Fibroblast of lung (primary cell): ENCODE measurements around the gene TTC21B. TPM values are rescaled to one million over a fixed set of nuclear protein-coding genes. Genes with fewer than 3 reads are reported as not detected.
A peak's percentile ranks its signal among the peaks of the same experiment; 100 is the strongest.

Experiments used
- DNase-seq, 2 donors: peaks; one replicate each; pipeline versions ENCODE4 v3.0.0 to v3.0.0-alpha.2; 2010; ENCODE audit warnings: low read depth in 2 of 2
- H2AFZ ChIP-seq: 2 replicates; pipeline ENCODE4 v1.5.1; 2012; ENCODE audit warnings: low read length, control low read depth, inconsistent platforms
- H3K27ac ChIP-seq: 2 replicates; pipeline ENCODE4 v1.5.1; 2011; ENCODE audit warnings: low read length, control low read depth; ENCODE audit not compliant: insufficient read depth
- H3K27me3 ChIP-seq: 2 replicates; pipeline ENCODE4 v1.5.1; 2011; ENCODE audit warnings: mild to moderate bottlenecking, low read length; ENCODE audit not compliant: control insufficient read depth, insufficient read depth
- H3K36me3 ChIP-seq: 2 replicates; pipeline ENCODE4 v1.5.1; 2011; ENCODE audit warnings: low read length; ENCODE audit not compliant: control insufficient read depth, insufficient read depth
- H3K4me1 ChIP-seq: 2 replicates; pipeline ENCODE4 v1.5.1; 2011; ENCODE audit warnings: low read length; ENCODE audit not compliant: control insufficient read depth, insufficient read depth; ENCODE audit errors: extremely low read depth
- H3K4me2 ChIP-seq: 2 replicates; pipeline ENCODE4 v1.5.1; 2011; ENCODE audit warnings: low read length, control low read depth; ENCODE audit not compliant: insufficient read depth; ENCODE audit errors: extremely low read depth
- H3K4me3 ChIP-seq, 4 experiments: fragments of 200-600 bp in 1 of 4; sonication (generic) in 1 of 4; replicated peaks in 1 of 4; 2 replicates each; pipeline ENCODE4 v1.5.1; 2011 to 2016; ENCODE audit warnings: low read length in 4 of 4, low read depth in 3 of 4, mild to moderate bottlenecking in 3 of 4, control low read depth in 2 of 4, inconsistent platforms in 1 of 4, mixed read lengths in 1 of 4; ENCODE audit not compliant: insufficient read depth in 1 of 4; ENCODE audit errors: control extremely low read depth in 1 of 4
- H3K79me2 ChIP-seq: 2 replicates; pipeline ENCODE4 v1.5.1; 2012; ENCODE audit warnings: mild to moderate bottlenecking, low read length, inconsistent platforms; ENCODE audit not compliant: control insufficient read depth, insufficient read depth
- H3K9ac ChIP-seq: 2 replicates; pipeline ENCODE4 v1.5.1; 2011; ENCODE audit warnings: mild to moderate bottlenecking, low read length, control low read depth; ENCODE audit not compliant: insufficient read depth
- H3K9me3 ChIP-seq: 2 replicates; pipeline ENCODE4 v1.5.1; 2012; ENCODE audit warnings: low read depth, low read length; ENCODE audit not compliant: control insufficient read depth, insufficient read depth
- H4K20me1 ChIP-seq: 2 replicates; pipeline ENCODE4 v1.5.1; 2011; ENCODE audit warnings: low read length; ENCODE audit not compliant: control insufficient read depth, insufficient read depth; ENCODE audit errors: extremely low read depth
- EZH2 ChIP-seq: IDR thresholded peaks from 2 replicates; pipeline ENCODE4 v1.5.1; 2012; ENCODE audit warnings: low read length, control low read depth, mild to moderate bottlenecking; ENCODE audit errors: missing control alignments
- polyA plus RNA-seq, 2 donors: library from polyadenylated mRNA; depleted of rRNA in 1 of 2; stranded (reverse) in 1 of 2; unstranded in 1 of 2; fragments of >200 nt; gene quantifications; 2 replicates each; pipeline ENCODE4 v1.2.1, GENCODE V29; 2011 to 2012; ENCODE audit warnings: missing spikeins in 1 of 2
- total RNA-seq: library from RNA; depleted of rRNA; stranded (reverse); fragments of >200 nt; gene quantifications from 2 replicates; pipeline ENCODE4 v1.2.1, GENCODE V29; 2014
- TF ChIP-seq, protein P1 (sequence below), 2 donors: IDR thresholded peaks in 1 of 2; conservative IDR thresholded peaks in 1 of 2; 1 replicate in 1 of 2; 2 replicates in 1 of 2; pipeline ENCODE4 v1.5.1; 2011 to 2012; ENCODE audit warnings: low read length in 2 of 2, control low read depth in 1 of 2, inconsistent platforms in 1 of 2, low read depth in 1 of 2, mild to moderate bottlenecking in 1 of 2

Gene TTC21B
- total and polyA plus RNA-seq, 2 donors (not counting 1 experiment from before 2014, with no cell fraction given), result 6.3 to 28.6 TPM

- no peaks in the 10 kb centered on the region for H4K20me1 ChIP-seq
- no peaks in the 10 kb centered on the region for H3K27me3 ChIP-seq
- TF ChIP-seq, protein P1, sequence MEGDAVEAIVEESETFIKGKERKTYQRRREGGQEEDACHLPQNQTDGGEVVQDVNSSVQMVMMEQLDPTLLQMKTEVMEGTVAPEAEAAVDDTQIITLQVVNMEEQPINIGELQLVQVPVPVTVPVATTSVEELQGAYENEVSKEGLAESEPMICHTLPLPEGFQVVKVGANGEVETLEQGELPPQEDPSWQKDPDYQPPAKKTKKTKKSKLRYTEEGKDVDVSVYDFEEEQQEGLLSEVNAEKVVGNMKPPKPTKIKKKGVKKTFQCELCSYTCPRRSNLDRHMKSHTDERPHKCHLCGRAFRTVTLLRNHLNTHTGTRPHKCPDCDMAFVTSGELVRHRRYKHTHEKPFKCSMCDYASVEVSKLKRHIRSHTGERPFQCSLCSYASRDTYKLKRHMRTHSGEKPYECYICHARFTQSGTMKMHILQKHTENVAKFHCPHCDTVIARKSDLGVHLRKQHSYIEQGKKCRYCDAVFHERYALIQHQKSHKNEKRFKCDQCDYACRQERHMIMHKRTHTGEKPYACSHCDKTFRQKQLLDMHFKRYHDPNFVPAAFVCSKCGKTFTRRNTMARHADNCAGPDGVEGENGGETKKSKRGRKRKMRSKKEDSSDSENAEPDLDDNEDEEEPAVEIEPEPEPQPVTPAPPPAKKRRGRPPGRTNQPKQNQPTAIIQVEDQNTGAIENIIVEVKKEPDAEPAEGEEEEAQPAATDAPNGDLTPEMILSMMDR (conservative IDR thresholded peaks at IDR 0.05 in 1 of 2, IDR thresholded peaks at IDR 0.05 in 1 of 2; ENCODE audit: low read depth in 1 of 2, low read length in 2 of 2), result no peak
- TF ChIP-seq EZH2, result no peak
- H3K9ac ChIP-seq, result no peak overlapping the region
- no peak overlapping the region for H3K27ac ChIP-seq
- no peaks in the 10 kb centered on the region for H3K4me1 ChIP-seq
- H3K4me2 ChIP-seq, result no peak overlapping the region
- H3K9me3 ChIP-seq, result no peaks in the 10 kb centered on the region
- H3K4me3 ChIP-seq, result no peak overlapping the region
- H3K36me3 ChIP-seq, result no peaks in the 10 kb centered on the region
- peak; percentile 21 to 27 for DNase-seq
- H3K79me2 ChIP-seq, result no peaks in the 10 kb centered on the region
- H2AFZ ChIP-seq, result no peak overlapping the region
These were observed 65.4 kb downstream of the TTC21B start for GRCh38 chr2:165888171-165888570.

GRCh38 chr2:165886487-165887146 is 67.0 kb downstream of the TTC21B start:
- no peak for TF ChIP-seq EZH2
- TF ChIP-seq, protein P1 (conservative IDR thresholded peaks at IDR 0.05 in 1 of 2, IDR thresholded peaks at IDR 0.05 in 1 of 2; ENCODE audit: low read depth in 1 of 2, low read length in 2 of 2), result no peak
- Histone ChIP-seq H3K9ac (no peak overlapping the region), H2AFZ (no peak overlapping the region), H3K4me2 (no peak overlapping the region), H3K4me3 (no peak overlapping the region), H3K9me3 (no peaks in the 10 kb centered on the region), H3K4me1 (no peaks in the 10 kb centered on the region), H3K27me3 (no peaks in the 10 kb centered on the region), H3K36me3 (no peaks in the 10 kb centered on the region), H4K20me1 (no peaks in the 10 kb centered on the region), H3K27ac (no peak overlapping the region), H3K79me2 (no peaks in the 10 kb centered on the region)
- DNase-seq, result no peak

DNA sequence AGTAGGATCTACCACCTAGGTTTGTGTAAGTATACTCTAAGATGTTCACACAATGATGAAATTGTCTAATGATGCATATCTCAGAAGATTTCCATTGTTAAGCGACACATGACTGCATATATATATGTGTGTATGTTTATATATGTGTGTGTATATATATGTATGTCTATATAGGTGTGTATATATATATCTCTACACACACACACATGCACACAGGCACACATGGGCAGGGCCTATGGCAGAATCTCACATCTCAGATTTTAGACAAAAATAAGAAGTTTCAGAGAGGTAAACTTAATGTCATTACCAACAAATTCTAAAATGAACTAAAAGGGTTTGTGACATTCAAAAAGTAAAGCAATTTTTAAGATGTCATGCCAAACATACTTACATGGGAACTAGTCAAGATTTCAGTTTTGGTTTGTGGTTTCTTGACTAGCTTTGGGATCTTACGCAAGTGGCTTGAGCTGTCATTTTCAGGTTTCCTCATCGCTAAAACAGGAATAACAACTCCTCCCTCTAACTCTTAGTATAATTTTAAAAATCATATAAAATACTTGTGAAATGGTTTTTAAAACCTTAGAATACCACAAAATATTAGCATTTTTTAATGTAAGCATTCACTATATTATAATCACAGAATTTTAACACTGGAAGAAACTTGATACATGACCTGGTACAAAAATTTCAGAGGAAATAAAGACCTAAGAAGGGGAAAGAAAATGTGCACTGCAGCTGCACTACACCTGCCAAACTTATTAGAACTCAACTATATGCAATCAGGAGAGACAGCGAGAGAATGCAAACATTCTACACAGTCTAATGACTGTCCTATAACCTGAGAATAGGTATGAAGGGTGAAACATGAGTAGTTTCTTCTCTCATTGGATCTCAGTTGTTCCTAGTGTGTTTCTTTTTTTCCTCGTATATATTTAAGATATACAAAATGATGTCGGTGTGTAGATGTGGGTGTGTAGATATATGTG is 75.7 kb downstream of the TTC21B start:
- H3K36me3 ChIP-seq, result no peaks in the 10 kb centered on the region
- no peak overlapping the region for H3K27ac ChIP-seq
- no peaks in the 10 kb centered on the region for H3K27me3 ChIP-seq
- TF ChIP-seq EZH2, result no peak
- TF ChIP-seq, protein P1 (conservative IDR thresholded peaks at IDR 0.05 in 1 of 2, IDR thresholded peaks at IDR 0.05 in 1 of 2; ENCODE audit: low read depth in 1 of 2, low read length in 2 of 2), result no peak
- H3K9me3 ChIP-seq, result no peaks in the 10 kb centered on the region
- no peak overlapping the region for H3K4me3 ChIP-seq
- H4K20me1 ChIP-seq, result no peaks in the 10 kb centered on the region
- H3K4me1 ChIP-seq, result no peaks in the 10 kb centered on the region
- H3K79me2 ChIP-seq, result no peaks in the 10 kb centered on the region
- H3K9ac ChIP-seq, result no peak overlapping the region
- peak; percentile 61 to 72 for DNase-seq
- H2AFZ ChIP-seq, result no peak overlapping the region
- no peak overlapping the region for H3K4me2 ChIP-seq
